C4-2B (cell line): ENCODE results near the gene FAM78B.

ENCODE experiments used
- CTCF ChIP-seq: fragments of 450-650 bp; conservative IDR thresholded peaks from 2 replicates; pipeline ENCODE4 v1.5.1; 2017; ENCODE audit warnings: mild to moderate bottlenecking
- ZFX ChIP-seq: fragments of 450-650 bp; IDR thresholded peaks from 2 replicates; pipeline ENCODE4 v1.6.1; 2017

- TF ChIP-seq CTCF (no peak), ZFX (no peak)
Observed at GRCh38 chr1:166175032-166175431, 8.2 kb upstream of the FAM78B start.
